Medulla oblongata (tissue), 1 donor: ENCODE results near the gene CDH13.
"Not testable (repeated sequence)": the region's sequence is repeated elsewhere in the genome, so short reads cannot be mapped to it uniquely, and the experiment has no call there.

Source experiments
- DNase-seq: peaks from one replicate; pipeline ENCODE4 v3.0.0-alpha.2; 2015; ENCODE audit errors: extremely low spot score

Gene CDH13

GRCh38 chr16:82882982-82883835 is 256.4 kb downstream of the CDH13 start:
- no peak for DNase-seq

GRCh38 chr16:82884320-82884898 is 257.6 kb downstream of the CDH13 start:
- no peak for DNase-seq

- no peak for DNase-seq
These were observed 259.4 kb downstream of the CDH13 start for GRCh38 chr16:82886146-82886545.

GRCh38 chr16:82888591-82889001 is 261.8 kb downstream of the CDH13 start:
- no peak for DNase-seq

GRCh38 chr16:82891424-82891823 is 264.7 kb downstream of the CDH13 start:
- no peak for DNase-seq

- DNase-seq, result no peak
These were observed 265.1 kb downstream of the CDH13 start for GRCh38 chr16:82891918-82892317.

DNA sequence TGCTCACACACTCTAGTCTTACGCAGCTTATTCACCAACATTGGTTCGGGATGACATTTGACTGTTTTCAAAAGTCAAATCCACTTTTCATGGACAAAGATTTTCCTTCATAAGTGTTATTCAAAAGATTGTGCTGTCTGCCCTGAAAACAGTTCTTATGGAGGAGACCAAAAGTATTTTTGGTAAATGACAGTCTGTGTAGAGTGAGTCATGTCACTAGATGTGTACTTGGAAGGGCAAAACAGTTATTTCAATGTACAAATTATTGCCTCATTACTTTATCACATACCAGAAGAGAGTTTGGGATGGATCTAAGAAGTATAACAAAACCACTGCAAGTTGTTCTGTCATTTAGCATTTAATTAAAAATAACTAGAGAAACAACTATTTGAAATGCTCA is 265.6 kb downstream of the CDH13 start:
- no peak for DNase-seq

DNA sequence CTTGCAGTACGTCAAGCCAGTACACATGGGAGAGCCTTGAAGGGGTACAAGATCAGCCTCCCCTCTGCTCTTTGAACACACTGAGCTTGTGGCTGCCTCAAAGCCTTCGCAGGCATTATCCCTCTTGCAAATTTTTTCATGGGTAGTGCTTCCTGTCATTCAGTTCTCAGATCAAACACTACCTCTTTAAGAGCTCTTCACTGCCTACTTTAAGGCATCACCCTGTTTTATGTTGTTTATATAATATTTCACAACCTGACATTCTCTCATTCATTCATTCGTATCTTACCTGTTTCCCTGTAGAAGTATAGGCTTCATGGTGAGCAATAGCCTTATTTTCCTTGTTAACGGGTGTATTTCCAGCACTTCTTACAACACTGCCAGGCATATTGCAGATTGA is 269.1 kb downstream of the CDH13 start:
- DNase-seq, result no peak

DNA sequence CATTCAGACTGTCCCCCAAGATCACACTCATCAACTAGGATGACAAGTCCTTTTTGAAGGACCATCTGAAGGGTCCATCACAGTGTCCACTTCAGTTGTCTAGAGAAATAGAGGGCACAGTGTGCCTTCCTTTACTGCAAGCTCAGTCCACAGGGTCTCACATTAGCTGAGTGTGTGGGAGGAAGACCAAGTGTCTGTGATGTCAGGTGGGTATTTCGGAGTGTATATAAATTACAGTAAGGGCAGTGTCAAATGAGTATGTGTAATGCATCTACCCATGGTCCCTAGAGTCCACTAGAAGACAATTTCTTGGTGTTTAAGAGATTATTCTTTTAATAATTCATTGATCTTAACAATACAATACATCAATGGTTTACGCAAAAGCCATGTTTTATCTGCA is 272.2 kb downstream of the CDH13 start:
- DNase-seq, result no peak

- no peak for DNase-seq
These were observed 273.1 kb downstream of the CDH13 start for GRCh38 chr16:82899731-82900450.

GRCh38 chr16:82900559-82900958 is 273.8 kb downstream of the CDH13 start:
- DNase-seq, result no peak

- DNase-seq, result no peak
These were observed 285.2 kb downstream of the CDH13 start for GRCh38 chr16:82911925-82912324.

- DNase-seq, result no peak
These were observed 288.5 kb downstream of the CDH13 start for GRCh38 chr16:82915139-82915824.

DNA sequence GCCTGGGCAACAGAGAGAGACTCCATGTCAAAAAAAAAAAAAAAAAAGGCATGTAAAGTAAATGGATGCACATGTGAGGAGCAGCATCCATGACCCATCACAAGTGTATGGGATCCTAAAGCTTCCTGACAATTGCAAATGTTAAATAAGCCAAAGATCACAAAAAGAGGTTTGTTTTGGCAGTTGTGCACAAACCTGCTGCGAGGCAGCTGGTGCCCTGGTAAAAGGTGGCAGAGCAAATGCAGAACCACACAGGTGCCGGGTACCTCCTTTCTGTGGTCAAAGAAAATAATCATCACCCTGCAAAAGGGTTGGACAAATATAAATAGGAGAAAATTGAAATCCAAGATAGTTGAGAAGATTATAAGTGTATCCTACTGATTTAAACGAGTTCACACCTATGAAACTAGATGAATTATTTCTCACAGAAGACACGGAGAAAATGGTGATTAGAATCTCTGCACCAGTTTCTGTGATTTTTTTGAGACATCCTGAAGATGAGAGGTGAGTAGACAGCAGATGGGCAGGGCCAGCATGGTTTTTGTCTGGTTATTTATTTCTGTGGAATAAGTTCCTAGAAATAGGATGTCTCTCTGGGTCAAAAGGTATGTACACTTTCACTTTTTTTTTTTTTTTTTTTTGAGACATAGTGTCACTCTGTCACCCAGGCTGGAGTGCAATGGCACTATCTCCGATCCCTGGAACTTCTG is 291.3 kb downstream of the CDH13 start:
- DNase-seq, result no peak

DNA sequence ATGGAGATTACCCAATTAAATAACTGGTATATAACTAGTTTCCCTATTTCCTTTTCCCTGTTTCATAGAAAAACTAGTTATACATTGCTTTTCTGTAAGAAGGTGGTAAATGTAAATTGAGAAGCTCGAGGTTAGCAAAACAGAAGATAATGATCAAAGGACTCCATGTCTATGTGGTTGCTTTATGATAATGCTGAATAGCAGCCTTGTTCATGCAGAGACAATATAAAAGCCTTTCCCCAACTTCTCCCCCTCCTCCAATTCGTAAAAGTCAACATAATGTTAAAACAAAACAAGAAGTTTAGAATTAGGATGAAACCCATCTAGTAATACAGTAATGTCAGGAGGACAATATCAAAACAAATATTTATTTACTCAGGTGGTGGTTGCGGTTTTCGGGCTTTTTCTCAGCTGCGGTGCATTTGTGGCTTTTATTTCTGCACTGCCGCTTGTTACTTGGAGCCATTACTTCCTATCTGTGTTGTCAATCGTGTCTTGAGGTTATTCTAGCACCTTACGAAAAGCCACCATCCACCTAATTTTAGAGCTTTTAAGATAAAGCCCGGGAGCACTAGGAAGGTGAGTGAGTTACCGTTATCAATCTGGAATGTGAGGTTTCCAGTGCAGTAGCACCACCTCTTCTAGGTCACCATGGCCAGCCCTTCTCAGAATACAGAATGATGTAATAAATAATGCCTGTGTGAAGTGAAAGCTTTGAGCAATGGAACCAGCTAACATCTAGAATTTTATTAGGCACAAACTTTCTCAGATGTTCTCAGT is 297.5 kb downstream of the CDH13 start:
- DNase-seq, result no peak

DNA sequence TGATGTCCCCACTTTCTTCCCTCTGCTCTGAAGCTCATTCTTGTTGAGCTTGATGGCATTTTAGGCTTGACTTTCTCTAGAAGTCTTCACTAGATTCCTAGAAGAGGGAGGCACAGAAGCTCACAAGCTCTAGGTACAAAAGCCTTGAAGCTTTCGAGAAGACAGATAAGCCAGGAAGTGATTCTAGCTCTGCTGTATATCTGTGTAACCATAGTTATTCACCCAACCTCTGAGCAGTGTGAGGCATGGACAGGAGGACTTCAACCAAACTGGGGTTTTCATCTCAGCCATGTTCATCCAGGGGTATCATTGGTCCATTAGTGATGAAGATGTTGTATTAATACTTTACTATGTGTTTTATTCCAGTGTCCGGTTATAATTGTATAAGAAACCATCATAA is 299.7 kb downstream of the CDH13 start:
- DNase-seq, result no peak

DNA sequence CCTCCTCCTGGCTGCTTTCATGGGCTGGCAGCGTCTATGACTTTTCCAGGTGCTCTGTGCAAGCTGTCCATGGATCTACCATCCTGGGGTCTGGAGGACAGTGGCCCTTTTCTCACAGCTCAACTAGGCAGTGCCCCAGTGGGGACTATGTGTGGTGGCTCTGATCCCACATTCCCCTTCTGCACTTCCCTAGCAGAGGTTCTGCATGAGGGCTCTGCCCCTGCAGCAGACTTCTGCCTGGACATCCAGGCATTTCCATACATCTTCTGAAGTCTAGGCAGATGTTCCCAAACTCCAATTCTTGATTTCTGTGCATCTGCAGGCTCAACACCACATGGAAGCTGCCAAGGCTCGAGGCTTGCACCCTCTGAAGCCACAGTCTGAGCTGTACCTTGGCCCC is 307.2 kb downstream of the CDH13 start:
- not testable (repeated sequence) for DNase-seq

DNA sequence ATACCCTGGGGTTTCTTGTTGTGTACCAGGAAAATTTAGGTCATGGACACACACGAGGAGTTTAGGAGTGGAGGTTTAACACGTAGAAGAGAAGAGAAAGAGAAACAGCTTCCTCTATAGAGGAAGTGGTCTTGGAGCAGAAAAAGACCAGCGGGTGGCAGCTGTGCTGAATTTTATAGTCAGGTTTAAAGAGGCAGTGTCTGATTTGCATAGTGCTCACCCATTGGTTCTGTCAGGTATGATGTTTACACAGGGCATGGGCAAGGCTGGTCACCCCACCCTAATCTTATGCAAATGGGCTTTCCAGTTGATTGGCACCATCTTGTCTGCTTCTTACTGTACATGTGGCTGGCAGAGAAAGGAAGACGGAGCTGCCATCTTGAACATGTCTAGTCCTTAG is 309.0 kb downstream of the CDH13 start:
- DNase-seq, result no peak

DNA sequence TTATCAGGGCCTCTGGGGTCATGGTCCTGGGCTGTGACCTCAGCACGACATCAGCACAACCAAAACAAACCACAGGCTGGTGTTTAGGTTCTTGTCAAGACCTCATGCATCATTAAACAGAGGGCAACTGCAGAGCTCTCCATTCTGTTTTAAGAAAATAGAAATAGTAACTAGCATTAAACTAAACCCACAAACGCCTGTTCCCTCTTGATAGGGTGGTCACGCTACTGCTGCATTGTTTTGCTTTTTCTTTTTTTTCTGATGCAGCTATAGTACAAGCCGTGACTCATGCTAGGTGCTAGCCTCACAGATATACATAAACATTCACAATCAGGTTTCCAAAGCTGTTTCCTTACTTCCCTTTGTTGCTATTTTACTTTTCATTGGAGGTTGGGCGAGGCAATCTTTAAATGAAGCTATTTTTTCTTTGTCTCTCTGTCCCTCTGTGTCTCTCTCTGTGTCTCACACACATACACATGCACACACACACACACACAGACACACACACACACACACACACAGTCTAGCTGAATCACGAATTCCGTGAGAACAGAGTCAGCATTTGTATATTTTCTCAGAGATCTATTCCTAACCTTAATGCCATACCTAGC is 310.3 kb downstream of the CDH13 start:
- no peak for DNase-seq

GRCh38 chr16:82937926-82938520 is 311.3 kb downstream of the CDH13 start:
- DNase-seq, result no peak
